Gastrocnemius medialis (tissue), 4 donors: Measurements from ENCODE around the gene TLE7.

Experiments used
- CTCF ChIP-seq, 5 experiments: fragments of 450-650 bp in 3 of 5; fragments of 200-600 bp in 2 of 5; sonication (generic) in 2 of 5; IDR thresholded peaks in 4 of 5; conservative IDR thresholded peaks in 1 of 5; 1 replicate in 4 of 5; 2 replicates in 1 of 5; pipeline ENCODE4 v1.5.1; 2016 to 2019; ENCODE audit warnings: antibody characterized with exemption in 5 of 5, mild to moderate bottlenecking in 3 of 5, moderate library complexity in 3 of 5
- POLR2A ChIP-seq, 2 donors: fragments of 450-650 bp; IDR thresholded peaks; one replicate each; pipeline ENCODE4 v1.6.1; 2017; ENCODE audit warnings: antibody characterized with exemption in 2 of 2, mild to moderate bottlenecking in 2 of 2, moderate library complexity in 2 of 2

DNA sequence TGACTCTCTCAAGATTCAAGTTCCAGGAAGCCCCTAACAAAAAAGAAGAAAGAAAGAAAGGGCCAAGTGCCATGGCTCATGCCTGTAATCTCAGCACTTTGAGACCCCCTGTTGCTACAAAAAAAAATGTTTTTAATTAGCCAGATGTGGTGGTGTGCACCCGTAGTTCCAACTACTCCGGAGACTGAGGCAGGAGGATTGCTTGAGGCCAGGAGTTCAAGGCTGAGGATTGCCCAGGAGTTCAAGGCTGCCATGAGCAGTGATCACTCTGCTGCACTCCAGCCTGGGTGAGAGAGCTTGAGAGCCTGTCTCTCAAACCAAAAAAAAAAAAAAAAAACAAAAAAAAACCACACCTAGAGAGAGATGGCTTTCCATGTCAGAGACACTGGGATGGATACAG lies 18.8 kb downstream of the TLE7 start:
- TF ChIP-seq CTCF (IDR thresholded peaks at IDR 0.05 in 4 of 5, conservative IDR thresholded peaks at IDR 0.05 in 1 of 5) (no peak), POLR2A (IDR thresholded peaks at IDR 0.05) (no peak)
